Measurements from ENCODE around the gene TIMM21.

The TIMM21 gene

DNA sequence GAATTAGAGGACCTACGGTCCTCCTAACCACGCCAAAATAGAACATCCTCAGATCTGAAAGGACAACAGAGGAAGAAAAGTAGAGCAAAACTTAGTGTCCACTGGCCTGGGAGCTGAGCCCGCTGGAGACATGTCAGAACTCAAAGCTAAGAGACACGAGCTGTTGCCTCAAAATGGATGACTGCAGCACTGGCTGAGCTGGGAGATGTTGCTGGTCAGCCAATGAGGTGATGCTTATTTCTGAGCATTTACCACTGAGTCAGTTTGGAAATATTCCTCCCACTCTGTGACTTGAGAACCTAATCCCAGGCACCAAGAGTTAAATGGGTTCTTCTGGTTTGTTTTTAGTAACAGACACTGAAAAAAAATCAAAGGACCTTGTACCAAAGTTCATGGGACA is 33.3 kb upstream of the TIMM21 start:
- no peak overlapping the region for H3K4me3 ChIP-seq (ENCODE audit: low read length)
- TF ChIP-seq, protein P1, sequence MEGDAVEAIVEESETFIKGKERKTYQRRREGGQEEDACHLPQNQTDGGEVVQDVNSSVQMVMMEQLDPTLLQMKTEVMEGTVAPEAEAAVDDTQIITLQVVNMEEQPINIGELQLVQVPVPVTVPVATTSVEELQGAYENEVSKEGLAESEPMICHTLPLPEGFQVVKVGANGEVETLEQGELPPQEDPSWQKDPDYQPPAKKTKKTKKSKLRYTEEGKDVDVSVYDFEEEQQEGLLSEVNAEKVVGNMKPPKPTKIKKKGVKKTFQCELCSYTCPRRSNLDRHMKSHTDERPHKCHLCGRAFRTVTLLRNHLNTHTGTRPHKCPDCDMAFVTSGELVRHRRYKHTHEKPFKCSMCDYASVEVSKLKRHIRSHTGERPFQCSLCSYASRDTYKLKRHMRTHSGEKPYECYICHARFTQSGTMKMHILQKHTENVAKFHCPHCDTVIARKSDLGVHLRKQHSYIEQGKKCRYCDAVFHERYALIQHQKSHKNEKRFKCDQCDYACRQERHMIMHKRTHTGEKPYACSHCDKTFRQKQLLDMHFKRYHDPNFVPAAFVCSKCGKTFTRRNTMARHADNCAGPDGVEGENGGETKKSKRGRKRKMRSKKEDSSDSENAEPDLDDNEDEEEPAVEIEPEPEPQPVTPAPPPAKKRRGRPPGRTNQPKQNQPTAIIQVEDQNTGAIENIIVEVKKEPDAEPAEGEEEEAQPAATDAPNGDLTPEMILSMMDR (IDR thresholded peaks at IDR 0.05; ENCODE audit: insufficient read depth, low read depth, low read length, missing control alignments), result no peak
- DNase-seq (ENCODE audit: low read depth), result peak; percentile 19

DNA sequence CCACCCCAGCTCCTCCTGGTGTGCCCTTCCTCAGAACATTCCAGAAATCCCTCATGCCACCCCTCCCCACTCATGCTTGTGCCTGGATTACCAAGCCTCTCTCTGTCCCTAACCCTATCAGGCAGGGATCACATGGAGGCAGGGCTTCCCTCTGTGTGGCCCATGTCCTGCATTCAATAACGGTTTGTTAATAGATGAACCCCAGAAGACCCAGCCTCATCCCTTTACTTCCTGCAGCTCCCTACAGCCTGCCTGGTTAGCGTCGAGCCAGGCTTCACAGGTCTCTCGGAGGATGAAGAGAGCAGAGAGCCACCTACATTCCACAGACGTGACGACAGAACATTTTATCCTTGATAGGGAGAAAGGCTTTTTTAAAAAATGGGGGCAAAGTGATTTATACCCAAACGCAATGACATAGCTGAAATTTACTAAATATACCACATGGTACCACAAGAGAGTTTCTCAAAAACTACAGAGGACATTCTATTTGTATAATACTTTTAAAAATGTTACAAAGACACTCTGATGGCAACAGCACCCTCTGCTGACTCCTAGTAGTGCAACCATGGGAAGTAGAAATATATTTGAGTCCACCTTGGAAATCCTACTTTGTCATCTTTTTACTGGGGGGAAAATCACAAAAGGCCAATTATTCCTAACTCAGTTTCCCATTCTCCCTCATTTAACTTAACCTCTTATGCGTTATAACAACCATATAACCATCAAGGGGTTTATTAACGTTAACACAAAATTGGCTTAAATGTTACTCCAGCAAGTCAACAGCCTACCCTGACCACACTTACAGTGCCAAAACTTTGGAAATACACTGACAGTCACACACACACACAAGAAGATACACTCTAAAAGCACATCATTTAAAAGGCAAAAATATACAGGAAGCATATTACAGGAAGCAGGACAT is 31.4 kb upstream of the TIMM21 start:
- TF ChIP-seq, protein P1 (IDR thresholded peaks at IDR 0.05; ENCODE audit: insufficient read depth, low read depth, low read length, missing control alignments), result peak; percentile 76
- peak; percentile 46 for DNase-seq (ENCODE audit: low read depth)
- H3K4me3 ChIP-seq (ENCODE audit: low read length), result no peak overlapping the region

DNA sequence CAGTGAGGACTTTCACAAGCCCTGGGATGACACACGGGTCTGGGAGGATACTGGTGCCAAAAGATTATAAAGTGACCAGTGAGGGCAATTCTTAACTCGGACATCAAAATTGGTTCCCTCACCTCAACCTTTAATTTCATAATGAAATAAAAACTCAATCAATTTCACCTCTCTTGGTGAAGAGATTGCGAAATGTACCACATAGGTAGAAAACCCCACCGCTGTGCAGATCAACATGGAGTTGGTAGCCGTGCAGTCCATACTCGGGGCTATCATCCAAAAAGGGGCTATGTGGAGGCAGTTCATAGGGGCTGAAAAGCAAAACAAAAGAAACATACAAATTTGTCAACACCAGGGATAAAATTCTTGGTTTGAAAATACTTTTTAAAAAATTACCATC is 25.1 kb upstream of the TIMM21 start:
- TF ChIP-seq, protein P1 (IDR thresholded peaks at IDR 0.05; ENCODE audit: insufficient read depth, low read depth, low read length, missing control alignments), result no peak

DNA sequence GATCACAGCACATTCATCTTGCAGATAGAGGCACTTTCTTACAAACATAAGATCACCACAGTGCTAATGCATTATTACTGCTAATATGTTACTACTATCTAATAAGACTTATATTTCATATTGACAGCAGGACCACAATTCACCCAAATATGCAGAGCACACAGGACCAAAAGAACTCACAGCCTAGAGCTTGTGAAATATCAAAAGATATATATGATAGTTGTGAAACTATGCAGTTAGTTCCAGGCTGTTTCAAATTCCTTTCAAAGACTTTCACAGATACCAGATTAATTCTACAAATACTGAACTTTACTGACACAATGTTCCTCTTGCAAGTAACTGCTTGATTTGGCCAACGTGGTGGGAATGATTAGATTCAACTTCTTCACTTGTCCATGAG is 23.7 kb upstream of the TIMM21 start:
- H3K4me3 ChIP-seq (ENCODE audit: low read length), result no peak overlapping the region
- DNase-seq (ENCODE audit: low read depth), result no peak
- TF ChIP-seq, protein P1 (IDR thresholded peaks at IDR 0.05; ENCODE audit: insufficient read depth, low read depth, low read length, missing control alignments), result no peak

More for the DNA sequence above, 25.1 kb upstream of the TIMM21 start:
- no peak for DNase-seq (ENCODE audit: low read depth)
- no peak overlapping the region for H3K4me3 ChIP-seq (ENCODE audit: low read length)

DNA sequence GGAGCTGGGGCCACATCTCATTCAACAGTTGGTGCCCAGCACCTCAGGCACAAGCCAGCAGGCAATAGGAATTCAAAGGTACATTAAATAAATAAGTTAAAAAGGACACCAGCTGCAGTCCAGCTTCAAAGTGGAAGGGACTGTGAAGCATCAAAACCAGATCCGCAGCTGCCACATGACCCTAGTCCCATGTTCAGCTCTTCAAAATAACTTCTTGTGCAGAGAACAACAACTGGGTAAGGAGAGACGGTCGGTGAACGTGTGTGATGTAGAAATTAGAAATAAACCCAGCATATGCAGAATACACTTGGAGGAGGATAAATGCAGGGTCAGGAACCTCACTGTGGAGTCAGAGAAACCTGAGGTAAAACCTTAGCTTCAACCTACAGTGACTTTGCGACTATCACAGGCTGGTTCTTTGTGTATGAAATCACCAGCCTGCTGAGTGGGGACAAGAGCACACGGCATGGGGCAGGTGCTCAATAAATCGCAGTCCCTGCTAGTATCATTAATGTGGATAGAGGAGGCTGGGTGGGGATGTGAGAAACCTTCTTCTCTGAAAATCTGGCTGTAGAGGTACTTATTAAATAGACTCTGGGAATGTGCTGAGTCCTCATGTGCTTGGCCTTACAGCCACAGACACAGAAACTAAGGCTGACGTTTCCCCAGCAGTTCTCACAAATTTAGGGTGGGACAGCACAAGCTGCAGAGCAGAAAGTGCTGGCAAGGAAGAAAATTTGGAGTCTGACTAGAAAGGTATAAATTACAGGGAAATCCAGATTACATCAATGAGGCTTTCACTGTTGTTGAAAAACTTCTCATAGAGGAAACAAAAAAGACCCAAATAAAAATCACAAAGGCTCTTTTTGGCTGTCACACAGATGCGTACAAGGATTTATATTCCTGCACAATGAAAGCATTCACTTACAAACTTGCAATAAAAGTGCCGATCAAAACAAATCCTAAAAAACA is 21.4 kb upstream of the TIMM21 start:
- TF ChIP-seq, protein P1 (IDR thresholded peaks at IDR 0.05; ENCODE audit: insufficient read depth, low read depth, low read length, missing control alignments), result no peak
- no peak overlapping the region for H3K4me3 ChIP-seq (ENCODE audit: low read length)
- no peak for DNase-seq (ENCODE audit: low read depth)

DNA sequence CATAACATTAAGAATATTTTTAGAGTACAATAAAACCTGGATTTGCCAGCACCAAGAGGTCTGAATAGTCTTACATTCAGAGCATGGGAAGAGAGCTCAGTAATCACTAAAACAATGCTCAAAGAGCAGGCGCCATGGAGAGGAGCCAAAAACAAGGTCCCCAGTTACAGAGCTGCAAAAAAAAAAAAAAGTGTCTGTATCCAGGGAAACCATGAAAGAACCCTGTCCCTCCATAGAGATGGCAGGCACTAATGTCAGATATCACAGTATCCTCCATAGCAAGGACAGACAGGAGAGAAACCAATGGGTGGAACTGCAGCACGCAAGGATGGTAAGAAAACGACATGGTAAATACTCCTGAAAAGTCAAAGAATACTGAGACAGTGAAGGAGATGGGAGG is 20.2 kb upstream of the TIMM21 start:
- TF ChIP-seq, protein P1 (IDR thresholded peaks at IDR 0.05; ENCODE audit: insufficient read depth, low read depth, low read length, missing control alignments), result no peak
- DNase-seq (ENCODE audit: low read depth), result no peak
- H3K4me3 ChIP-seq (ENCODE audit: low read length), result no peak overlapping the region
